DMS 273 (cell line): ENCODE measurements around the gene PLD6.
"Not testable (repeated sequence)": the region's sequence is repeated elsewhere in the genome, so short reads cannot be mapped to it uniquely, and the experiment has no call there.

Source experiments
- DNase-seq: peaks from one replicate; lab custom pipeline; 2025; ENCODE audit not compliant: unreplicated experiment; lab: John Stamatoyannopoulos, UW

The PLD6 gene, protein sequence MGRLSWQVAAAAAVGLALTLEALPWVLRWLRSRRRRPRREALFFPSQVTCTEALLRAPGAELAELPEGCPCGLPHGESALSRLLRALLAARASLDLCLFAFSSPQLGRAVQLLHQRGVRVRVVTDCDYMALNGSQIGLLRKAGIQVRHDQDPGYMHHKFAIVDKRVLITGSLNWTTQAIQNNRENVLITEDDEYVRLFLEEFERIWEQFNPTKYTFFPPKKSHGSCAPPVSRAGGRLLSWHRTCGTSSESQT

DNA sequence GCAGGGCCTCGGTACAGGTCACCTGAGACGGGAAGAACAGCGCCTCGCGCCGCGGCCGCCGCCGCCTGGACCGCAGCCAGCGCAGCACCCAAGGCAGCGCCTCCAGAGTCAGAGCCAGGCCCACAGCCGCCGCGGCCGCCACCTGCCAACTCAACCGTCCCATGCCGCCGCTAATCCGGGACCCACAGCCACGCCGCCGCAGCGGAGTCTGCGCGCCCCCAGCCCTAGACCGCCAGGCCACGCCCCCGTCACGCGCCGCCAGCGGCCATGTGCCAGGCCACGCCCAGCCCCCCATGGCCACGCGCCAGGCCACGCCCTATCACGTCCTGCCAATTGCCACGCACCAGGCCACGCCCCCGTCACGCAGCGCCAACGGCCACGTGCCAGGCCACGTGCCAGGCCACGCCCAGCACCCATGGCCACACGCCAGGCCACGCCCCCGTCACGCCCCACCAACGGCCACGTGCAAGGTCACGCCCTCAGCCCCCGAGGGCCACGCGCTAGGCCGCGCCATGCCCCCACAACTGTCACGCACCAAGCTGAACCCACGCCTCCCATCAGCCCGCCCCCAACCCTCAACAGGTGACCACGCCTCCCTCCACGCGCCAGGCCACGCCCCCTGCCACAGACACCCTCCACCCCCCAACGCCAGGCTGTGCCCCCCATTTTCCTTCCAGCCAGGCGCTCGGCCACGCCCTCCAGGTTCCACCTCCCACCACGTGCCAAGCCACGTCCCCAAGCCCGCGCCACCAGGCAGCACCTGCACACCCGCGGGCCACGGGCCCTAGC lies at the start of gene PLD6:
PLD6 (minus strand) TSS at position 210 of the 789 bp plus-strand sequence; CDS start at position 163, 47 bp downstream.
- peak; percentile 89 for DNase-seq

DNA sequence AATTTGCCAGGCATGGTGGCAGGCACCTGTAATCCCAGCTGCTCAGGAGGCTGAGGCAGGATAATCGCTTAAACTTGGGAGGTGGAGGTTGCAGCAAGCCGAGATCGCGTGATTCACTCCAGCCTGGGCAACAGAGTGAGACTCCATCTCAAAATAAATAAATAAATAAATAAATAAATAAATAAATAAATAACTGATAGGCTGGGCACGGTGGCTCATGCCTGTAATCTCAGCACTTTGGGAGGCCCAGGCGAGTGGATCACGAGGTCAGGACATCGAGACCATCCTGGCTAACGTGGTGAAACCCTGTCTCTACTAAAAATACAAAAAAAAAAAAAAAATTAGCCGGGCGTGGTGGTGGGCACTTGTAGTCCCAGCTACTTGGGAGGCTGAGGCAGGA lies 49.6 kb upstream of the PLD6 start:
- not testable (repeated sequence) for DNase-seq

DNA sequence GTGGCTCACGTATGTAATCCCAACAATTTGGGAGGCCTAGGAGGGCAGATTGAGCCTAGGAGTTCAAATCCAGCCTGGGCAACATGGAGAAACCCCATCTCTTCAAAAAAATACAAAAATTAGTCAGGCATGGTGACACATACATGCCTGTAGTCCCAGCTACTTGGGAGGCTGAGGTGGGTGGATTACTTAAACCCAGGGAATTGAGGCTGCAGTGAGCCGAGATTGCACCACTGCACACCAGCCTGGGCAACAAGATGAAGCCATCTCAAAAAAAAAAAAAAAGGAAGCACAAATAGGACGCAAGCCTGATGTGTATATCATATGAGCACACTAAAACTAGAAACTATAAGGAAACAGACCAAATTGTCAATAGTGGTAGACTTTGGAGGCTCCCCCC lies 47.9 kb upstream of the PLD6 start:
- no peak for DNase-seq

DNA sequence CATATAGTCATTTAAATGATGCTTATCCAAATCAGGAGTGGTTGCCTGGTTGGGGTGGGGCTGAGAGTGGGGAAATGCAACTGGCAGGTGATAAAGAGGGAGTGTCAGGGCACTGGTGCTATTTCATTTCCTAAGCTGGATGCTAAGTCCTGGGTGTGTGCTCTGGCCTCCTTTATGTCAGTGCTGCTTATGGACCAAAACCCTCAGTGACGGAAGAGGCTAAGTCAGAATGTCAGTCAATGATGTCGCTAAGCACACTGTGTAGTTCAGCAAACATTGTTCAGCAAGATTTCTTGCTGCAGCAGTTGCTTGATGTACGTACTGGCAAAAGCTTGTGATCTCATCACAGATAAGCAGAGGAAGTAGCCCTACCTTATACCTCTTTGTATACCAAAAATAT lies 47.3 kb upstream of the PLD6 start:
- no peak for DNase-seq

DNA sequence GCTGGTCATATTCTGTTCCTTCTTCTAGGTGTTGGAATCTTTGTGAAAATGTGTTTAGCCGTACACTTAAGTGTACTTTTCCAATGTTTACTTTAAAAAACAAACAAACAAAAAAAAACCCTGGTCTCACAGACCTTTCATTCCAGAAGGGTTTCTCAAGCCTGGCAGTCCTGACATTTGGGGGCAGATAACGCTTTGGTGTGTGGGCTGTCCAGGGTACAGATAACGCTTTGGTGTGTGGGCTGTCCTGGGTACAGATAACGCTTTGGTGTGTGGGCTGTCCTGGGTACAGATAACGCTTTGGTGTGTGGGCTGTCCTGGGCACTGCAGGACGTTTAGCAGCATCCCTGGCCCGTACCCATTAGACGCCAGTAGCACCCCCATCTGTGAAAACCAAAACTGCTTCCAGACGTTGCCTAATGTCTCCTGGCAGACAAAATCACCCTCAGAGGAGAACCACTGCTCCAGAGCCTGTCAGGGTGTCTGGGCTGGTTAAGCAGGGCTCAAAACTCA lies 46.1 kb upstream of the PLD6 start:
- DNase-seq, result no peak

DNA sequence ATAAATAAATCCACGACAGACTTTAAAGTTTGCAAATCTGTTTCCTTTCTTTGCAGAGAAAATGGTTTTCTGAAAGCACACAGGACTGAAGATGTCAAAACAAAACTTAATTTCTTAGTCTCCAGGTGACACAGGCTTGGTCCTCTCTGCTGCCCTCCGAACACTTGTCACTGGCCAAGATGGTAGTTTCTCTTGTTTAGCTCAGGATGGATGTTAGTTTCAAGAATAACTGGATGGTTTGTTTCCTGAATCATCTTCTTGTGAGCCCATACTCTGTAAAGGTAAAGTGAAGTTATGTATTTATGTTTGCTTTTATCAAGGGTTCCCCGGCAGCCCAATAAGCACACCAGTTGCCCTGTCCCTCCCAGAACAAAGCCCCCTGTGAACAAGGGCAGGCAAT lies 40.7 kb upstream of the PLD6 start:
- DNase-seq, result no peak

DNA sequence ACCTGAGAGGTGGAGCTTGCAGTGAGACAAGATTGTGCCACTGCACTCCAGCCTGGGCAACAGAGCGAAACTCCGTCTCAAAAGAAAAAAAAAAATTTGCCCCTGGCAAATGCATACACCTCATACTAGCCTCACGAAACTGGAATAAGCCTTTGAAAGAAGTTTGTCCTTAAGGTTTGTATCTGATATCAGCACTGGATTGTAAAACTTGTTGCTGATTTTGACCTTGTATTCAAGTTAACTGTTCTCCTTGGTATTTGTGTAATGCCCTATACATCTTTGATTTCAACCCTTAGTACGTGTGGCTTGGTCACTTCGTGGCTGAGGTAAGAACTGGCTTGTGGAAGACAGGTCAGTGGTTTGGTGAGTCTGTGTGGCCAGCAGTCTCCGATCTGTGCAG lies 37.0 kb upstream of the PLD6 start:
- DNase-seq, result no peak

DNA sequence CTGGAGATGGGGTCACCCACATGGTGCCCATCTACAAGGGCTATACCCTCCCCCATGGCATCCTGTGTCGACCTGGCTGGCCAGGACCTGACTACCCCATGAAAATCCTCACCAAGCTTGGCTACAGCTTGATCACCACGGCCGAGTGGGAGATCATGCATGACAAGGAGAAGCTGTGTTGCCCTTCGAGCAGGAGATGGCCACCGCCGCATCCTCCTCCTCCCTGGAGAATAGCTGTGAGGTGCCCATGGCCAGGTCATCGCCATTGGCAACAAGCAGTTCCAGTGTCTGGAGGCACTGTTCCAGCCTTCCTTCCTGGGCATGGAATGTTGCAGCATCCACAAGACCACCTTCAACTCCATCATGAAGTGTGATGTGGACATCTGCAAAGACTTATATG lies 36.1 kb upstream of the PLD6 start:
- DNase-seq, result no peak

DNA sequence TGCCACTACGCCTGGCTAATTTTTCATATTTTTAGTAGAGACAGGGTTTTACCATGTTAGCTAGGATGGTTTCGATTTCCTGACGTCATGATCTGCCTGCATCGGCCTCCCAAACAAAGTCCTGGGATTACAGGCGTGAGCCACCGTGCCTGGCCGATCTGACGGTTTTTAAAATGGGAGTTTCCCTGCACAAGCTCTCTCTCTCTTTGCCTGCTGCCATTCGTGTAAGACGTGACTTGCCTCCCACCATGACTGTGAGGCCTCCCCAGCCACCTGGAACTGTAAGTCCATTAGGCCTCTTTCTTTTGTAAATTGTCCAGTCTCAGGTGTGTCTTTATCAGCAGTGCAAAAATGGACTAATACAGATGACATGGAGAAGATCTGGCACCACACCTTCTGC lies 35.5 kb upstream of the PLD6 start:
- no peak for DNase-seq

DNA sequence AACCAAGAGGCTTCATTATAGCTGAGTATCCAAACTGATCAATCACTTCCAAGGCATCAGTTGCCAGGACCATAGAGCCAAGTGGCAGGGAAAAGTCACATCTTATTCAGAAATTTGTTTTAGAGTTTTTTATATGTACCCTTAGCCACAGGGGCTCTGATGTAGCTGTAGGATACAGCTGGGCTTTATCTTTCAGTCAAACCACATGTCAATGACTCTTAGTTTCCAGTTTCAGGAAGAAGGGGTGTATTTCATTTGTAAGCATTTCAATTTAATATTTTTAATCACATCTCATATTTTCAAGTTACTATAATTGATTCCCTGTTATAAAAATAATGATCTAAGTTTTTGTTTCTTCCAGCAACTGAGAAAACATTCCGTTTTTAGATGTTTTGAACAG lies 33.7 kb upstream of the PLD6 start:
- no peak for DNase-seq

DNA sequence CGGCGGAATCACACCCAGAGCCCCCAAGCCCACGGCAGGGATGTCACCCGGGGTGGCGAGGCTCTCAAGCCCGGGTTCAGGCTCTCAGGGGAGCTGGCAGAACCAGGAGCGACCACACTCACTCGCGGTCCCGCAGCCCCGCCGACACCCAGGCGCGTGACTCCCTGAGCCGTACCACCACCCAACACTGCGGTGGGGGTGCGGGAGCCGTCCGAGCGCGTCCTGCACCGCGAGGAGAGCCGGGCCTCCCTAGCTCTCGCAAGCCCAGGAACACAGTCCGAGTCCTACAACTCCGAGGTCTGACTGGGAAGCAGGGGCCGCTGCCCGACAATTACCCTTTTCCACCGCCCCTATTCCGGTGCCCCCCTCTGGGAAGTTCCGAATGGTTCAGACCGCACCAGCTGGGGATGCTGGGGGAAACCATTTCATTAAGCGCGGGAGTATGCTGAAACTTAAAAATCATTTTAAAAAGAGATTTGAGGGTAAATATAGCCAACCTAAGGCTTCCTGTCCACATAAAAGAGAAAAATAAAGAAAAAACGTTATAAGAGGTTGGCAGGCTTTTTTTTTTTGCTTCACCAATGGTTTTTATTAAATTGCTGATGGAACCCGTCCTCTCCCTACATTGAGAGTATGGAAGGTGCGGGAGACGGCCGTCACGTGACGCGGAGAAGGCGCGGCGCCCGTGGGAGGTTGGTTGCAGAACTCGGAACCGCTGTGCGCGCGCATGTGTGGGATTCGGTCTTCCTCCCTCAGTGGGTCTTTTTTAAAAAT lies 31.1 kb upstream of the PLD6 start, which contains the start of gene FLCN:
FLCN (minus strand) TSS at position 143 of the 774 bp plus-strand sequence. CDS start 9,031 bp downstream, outside the sequence.
- DNase-seq, result peak; percentile 90

DNA sequence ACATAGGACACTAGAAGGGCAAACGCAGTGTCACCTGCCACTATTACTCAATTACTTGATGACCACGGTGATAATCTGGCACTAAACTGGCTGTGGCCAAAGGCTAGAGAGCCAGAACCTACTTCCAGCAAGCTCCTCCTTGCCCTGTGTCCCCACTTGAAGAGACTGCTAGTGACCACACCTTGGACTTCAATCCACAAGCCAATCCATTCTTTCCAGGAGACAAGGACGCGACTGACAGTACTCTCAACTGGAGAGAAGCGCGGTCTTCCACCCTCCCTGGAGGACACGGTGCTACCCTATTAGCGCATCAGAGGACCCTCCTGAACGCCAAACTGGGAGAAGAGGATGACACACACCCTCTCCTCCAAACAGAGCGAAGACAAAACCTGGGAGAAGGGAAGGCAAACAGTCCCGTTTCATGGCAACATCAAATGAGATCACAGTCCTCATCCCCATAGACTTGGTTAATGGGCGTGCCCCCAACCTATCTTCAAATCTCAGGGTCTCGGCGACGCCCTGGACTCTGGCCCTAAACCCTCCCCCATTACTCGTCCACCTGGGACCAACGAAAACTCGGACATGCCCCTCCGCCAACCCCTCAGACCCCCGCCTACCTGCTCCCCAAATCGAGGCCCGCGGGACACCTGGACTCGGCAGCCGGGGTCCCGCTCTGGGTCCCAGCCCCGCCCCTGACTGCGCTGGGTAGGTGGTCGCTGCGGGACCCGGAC lies 30.3 kb upstream of the PLD6 start:
- peak; percentile 41 for DNase-seq

DNA sequence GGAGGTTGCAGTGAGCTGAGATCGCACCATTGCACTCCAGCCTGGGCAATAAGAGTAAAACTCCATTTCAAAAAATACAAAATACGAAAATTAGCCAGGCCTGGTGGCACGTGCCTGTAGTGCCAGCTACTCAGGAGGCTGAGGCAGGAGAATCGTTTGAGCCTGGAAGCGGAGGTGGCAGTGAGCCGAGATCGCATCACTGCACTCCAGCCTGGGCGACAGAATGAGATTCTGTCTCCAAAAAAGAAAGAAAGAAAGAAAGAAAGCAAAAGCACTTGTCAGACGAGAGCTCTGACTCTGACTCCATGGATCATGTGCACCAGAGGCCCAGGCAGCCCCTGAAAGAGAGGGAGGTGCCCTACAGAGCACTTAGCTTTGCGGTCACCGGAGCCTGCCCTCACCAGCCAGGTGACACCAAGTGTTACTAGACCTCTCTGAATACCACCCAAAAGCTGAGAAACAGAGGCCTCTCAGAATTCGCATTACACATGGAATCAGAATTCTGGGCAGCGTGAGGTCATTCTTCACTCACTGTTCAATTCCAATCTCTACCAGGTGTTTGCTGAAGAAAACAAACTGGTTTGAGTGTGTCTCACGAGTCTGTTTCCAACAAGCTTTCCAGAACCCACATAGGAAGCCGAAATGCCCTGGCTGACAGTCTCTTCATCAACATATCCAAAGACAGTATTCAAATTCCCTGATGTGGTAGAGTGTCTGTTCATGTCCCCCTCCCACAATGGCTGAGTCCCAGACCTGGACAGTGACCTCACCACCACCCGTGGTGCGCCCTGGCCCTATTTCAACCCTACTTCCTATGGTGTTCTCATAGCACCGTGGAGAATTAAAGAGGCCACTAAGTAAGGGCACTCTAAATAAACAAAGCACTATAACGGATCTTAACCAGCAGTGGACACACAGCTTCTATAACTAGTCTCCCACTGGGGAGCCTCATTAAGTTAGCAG lies 29.4 kb upstream of the PLD6 start:
- DNase-seq, result peak; percentile 37

DNA sequence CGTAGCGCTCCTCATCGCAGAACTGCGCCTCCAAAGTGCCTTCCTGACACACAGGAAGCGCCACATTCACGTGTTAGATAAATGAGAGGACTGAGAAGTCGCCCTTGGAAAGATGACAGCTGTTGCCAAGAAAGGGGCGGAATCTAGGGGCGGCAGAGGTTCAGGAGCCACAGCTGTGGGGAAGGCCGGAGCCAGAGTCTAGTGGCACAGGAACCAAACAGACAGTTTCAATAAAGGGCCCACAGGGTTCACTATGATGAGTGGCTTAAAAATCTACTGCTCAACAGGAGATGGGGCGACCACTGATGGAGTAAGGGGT lies 26.1 kb upstream of the PLD6 start:
- no peak for DNase-seq

DNA sequence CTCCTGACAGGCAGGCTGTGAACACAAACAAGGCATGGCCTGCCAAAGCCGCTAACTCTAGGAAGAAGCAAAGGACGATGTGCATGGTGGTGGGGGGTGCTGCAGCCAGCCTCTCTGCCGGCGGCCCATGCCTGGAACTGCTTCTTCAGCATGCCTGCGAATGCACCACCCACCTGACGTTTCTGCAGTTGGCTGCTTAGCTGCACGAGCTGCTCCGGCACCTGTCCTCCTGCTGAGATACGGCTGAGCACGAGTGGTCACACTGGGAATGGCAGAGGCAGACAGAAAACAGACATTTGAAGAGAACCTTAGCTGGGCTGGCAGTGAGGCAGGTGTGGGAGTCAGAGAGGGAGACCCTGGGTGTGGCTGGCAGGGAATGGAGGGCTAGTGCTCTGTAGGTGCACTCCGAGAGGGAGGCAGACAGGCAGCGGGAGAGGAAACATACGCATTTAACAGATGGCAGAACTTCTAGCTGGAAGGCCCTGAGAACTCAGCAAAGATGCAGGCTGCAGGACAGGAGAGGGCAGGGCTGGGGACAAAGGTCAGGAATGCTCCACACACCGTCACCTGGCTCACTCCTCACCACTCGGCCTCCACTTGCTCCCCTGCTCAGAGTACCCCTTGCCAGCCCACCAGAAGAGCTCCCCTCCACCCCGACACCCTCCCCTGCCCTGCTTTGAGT lies 25.6 kb upstream of the PLD6 start:
- no peak for DNase-seq

DNA sequence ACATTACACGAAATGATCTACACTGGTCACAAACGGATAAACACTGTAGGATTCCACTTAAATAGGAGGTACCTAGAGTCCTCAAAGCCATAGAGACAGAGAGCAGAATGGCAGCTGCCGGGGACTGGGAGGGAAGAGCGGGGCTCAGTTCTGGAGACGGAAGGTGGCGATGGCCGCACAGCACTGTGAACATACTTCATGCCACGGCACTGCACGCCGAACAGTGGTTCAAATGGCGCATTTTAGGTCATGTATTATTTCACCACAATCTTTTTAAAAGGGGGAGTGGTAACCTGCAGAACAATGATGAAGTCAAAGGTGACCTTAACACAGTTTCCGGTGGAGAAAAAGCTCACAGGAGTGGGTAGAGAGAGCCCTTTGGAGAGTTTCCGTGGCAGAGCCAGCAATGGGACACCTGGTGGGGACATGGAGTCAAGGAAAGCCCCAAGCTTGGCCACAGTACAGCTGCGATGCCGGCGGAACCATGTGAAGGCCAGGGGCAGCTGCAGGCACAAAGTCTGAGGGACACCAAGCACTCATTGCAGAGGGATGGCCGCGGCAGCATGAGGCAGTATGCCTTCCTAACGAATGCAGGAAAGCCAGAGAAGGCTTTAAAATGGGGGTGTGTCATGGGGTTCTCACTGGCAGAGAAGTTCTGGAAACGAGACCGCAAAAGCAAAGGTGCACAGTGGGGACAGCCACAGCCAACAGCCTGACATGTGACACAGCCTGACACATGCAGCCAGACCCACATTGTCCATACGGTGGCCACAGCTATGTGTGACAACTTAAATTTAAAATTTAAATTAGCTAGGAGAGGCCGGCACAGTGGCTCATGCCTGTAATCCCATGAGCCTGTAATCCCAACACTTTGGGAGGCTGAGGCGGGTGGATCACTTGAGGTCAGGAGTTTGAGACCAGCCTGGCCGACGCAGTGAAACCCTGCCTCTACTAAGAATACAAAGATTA lies 23.6 kb upstream of the PLD6 start:
- DNase-seq, result no peak

DNA sequence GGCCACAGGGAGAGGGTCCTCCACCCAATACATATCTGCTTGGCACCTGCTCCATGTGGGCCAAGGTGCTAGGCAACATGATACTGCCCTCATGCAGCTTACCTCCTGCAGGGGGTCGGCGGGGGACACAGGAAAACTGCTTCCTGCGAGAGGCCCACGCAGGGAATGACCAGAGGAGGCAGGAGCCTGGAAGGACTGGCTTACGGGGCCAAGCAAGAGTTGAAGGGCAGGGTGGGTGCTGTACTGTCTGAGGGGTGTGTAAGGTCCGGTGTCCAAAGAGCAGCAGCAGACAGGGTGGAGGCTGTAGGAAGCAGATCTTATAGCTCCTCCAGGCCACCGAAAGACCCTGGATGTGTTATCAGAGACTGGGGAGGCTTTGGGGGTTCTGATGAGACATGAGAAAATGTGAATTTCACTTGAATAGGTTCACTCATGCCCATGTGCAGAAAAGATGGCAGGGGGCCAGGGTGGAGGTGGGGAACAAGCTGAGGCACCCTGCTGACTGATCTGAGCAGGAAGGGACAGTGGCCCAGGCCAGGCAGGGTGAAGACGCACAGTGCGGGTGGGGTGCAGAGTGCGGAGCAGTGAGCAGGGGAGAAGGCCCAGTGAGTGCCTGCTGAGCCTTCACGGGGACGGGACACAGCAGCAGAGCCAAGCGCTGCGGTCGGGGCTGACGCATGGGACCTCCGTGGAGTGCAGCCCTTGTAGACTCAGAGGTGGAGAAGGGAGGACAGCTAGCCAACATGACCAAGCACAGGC lies 22.6 kb upstream of the PLD6 start:
- no peak for DNase-seq
